A549 (cell line): ENCODE measurements around the gene PFDN6. TPM values are rescaled to one million over a fixed set of nuclear protein-coding genes. Genes with fewer than 3 reads are reported as not detected.

ENCODE experiments used
- ATAC-seq, 2 experiments: fragments of 200-7000 bp in 1 of 2; fragments of >200 bp in 1 of 2; cut with Nextera tagmentation in 1 of 2; cut with Tn5 transposase in 1 of 2; 3 replicates each; pipeline versions ENCODE4 v1.8.0 to v1.9.1; 2018 to 2020; ENCODE audit warnings: mild to moderate bottlenecking in 1 of 2, moderate library complexity in 1 of 2
- CTCF ChIA-PET: fragments of 300-600 bp; sonication (Branson Sonifier 250); formaldehyde crosslinking; extraction: SDS; loops from one replicate; lab custom pipeline; 2021; ENCODE audit warnings: antibody characterized with exemption, inconsistent platforms; lab: Yijun Ruan, JAX
- POLR2A ChIA-PET: fragments of 350-600 bp; formaldehyde crosslinking; extraction: SDS; loops from one replicate; lab custom pipeline; 2021; ENCODE audit warnings: antibody characterized with exemption, inconsistent platforms; lab: Yijun Ruan, JAX
- DNase-seq, 2 experiments: peaks; one replicate each; pipeline versions ENCODE4 v3.0.0 to v3.0.0-alpha.2; 2011 to 2016; ENCODE audit warnings: low read depth in 1 of 2, low spot score in 1 of 2
- FAIRE-seq: peaks from 2 replicates; lab custom pipeline; 2011; peaks lifted over from hg19 to GRCh38; lab: Jason Lieb, UNC
- H3K27ac ChIP-seq, 2 experiments: fragments of >200 bp; sonication (Bioruptor Twin); formaldehyde crosslinking; 3 replicates each; pipeline ENCODE4 v1.5.1; 2016 to 2017
- H3K4me1 ChIP-seq: fragments of >200 bp; sonication (Bioruptor Twin); formaldehyde crosslinking; 3 replicates; pipeline ENCODE4 v1.6.1; 2016
- H3K4me2 ChIP-seq: fragments of >200 bp; sonication (Bioruptor Twin); formaldehyde crosslinking; 3 replicates; pipeline ENCODE4 v1.6.1; 2016
- H3K4me3 ChIP-seq: fragments of >200 bp; sonication (Bioruptor Twin); formaldehyde crosslinking; 3 replicates; pipeline ENCODE4 v1.5.1; 2016
- H3K9me3 ChIP-seq: fragments of >200 bp; sonication (Bioruptor Twin); formaldehyde crosslinking; 3 replicates; pipeline ENCODE4 v1.6.1; 2016
- ATOH8 ChIP-seq: fragments of 250-450 bp; sonication (Bioruptor Pico); IDR thresholded peaks from 2 replicates; pipeline ENCODE4 v1.5.0; 2020; ENCODE audit warnings: low read depth, mild to moderate bottlenecking, moderate library complexity
- CBX2 ChIP-seq: fragments of 200-600 bp; sonication (generic); IDR thresholded peaks from 2 replicates; pipeline ENCODE4 v1.6.1; 2016; ENCODE audit warnings: low read depth, mild to moderate bottlenecking, borderline replicate concordance
- CTCF ChIP-seq: fragments of >200 bp; sonication (Bioruptor Twin); formaldehyde crosslinking; IDR thresholded peaks from 3 replicates; pipeline ENCODE4 v1.5.1; 2016
- ELK1 ChIP-seq: fragments of 150-350 bp; IDR thresholded peaks from 2 replicates; pipeline ENCODE4 v1.6.1; 2014; ENCODE audit warnings: low read depth, mild to moderate bottlenecking, low read length
- FOSB ChIP-seq: fragments of 250-450 bp; sonication (Bioruptor Pico); IDR thresholded peaks from 2 replicates; pipeline ENCODE4 v1.5.0; 2020; ENCODE audit warnings: mild to moderate bottlenecking, moderate library complexity
- HOXB5 ChIP-seq: fragments of 250-450 bp; sonication (Bioruptor Pico); IDR thresholded peaks from 2 replicates; pipeline ENCODE4 v1.5.0; 2020; ENCODE audit warnings: mild to moderate bottlenecking, moderate library complexity
- KDM5A ChIP-seq: fragments of 200-600 bp; sonication (generic); IDR thresholded peaks from 2 replicates; pipeline ENCODE4 v1.6.1; 2016; ENCODE audit warnings: antibody characterized with exemption, mild to moderate bottlenecking
- MAZ ChIP-seq: fragments of 150-350 bp; IDR thresholded peaks from 2 replicates; pipeline ENCODE4 v1.6.1; 2014; ENCODE audit warnings: antibody characterized with exemption, low read depth, low read length, borderline replicate concordance
- NFE2L2 ChIP-seq: fragments of 150-350 bp; conservative IDR thresholded peaks from 2 replicates; pipeline ENCODE4 v1.6.1; 2014; ENCODE audit warnings: low read length
- PBX3 ChIP-seq: IDR thresholded peaks from 2 replicates; pipeline ENCODE4 v1.6.1; 2012
- PHF8 ChIP-seq: fragments of 200-600 bp; sonication (generic); IDR thresholded peaks from 2 replicates; pipeline ENCODE4 v1.6.1; 2016; ENCODE audit warnings: low read depth, mild to moderate bottlenecking, antibody characterized with exemption, moderate library complexity, borderline replicate concordance
- POLR2AphosphoS2 ChIP-seq: conservative IDR thresholded peaks from 2 replicates; pipeline ENCODE4 v1.6.1; 2012; ENCODE audit warnings: low read length, improper control_type of control experiment, inconsistent platforms
- RAD21 ChIP-seq, 2 experiments: fragments of >200 bp in 1 of 2; sonication (Bioruptor Twin) in 1 of 2; formaldehyde crosslinking in 1 of 2; IDR thresholded peaks in 1 of 2; conservative IDR thresholded peaks in 1 of 2; 2 replicates in 1 of 2; 3 replicates in 1 of 2; pipeline ENCODE4 v1.6.1; 2012 to 2018; ENCODE audit warnings: inconsistent platforms in 1 of 2
- RARB ChIP-seq: fragments of 250-450 bp; sonication (Bioruptor Pico); IDR thresholded peaks from 2 replicates; pipeline ENCODE4 v1.8.0; 2021; ENCODE audit warnings: mild to moderate bottlenecking, moderate library complexity
- RCOR1 ChIP-seq: fragments of 150-350 bp; IDR thresholded peaks from 2 replicates; pipeline ENCODE4 v1.6.1; 2014; ENCODE audit warnings: antibody characterized with exemption, low read length, low read depth
- SMC3 ChIP-seq: fragments of >200 bp; sonication (Bioruptor Twin); formaldehyde crosslinking; IDR thresholded peaks from 3 replicates; pipeline ENCODE4 v1.6.1; 2018; ENCODE audit warnings: inconsistent platforms
- whole genome bisulfite sequencing: methylation state at CpG from one replicate; pipeline ENCODE4 v1.1.6; 2017; ENCODE audit errors: missing lambda C conversion rate; 5-methylcytosine and 5-hydroxymethylcytosine counted together
- polyA plus RNA-seq, 4 experiments: library from polyadenylated mRNA; depleted of rRNA in 3 of 4; stranded (reverse); fragments of >200 nt; fragmentation: RNase III in 1 of 4; extraction: RNeasy Plus Mini Kit Qiagen cat#74134 plus additional on column Dnase treatment in 1 of 4; gene quantifications; 2 replicates in 3 of 4; 3 replicates in 1 of 4; pipeline ENCODE4 v1.2.3, GENCODE V29; 2011 to 2017

PFDN6 gene
- polyA plus RNA-seq, 2 of the 4 experiments (the other 2 are of a cell fraction) = 84.6 to 120 TPM

GRCh38 chr6:33247977-33248642 lies 41.3 kb upstream of the PFDN6 start:
- peak overlapping the region; percentile 68 for H3K4me3 ChIP-seq
- peak; percentile 65 to 82 for ATAC-seq
- ChIA-PET CTCF (interaction anchor here (0.6 to 3.7 kb wide), 54 partner anchors 9 to 362 kb away, joined by 3 to 39 read pairs (median 5); partner anchors contain the start of genes B3GALT4, HLA-DMA, HLA-DOA and HLA-DPA1), POLR2A (interaction anchor here (0.6 to 2.7 kb wide), 4 partner anchors 23 to 276 kb away, joined by 3 to 17 read pairs (median 14); partner anchors contain the start of genes RING1, RPS18, VPS52 and WDR46)
- TF ChIP-seq POLR2AphosphoS2 = no peak
- no peak for TF ChIP-seq HOXB5 (CRISPR knock-in tag)
- TF ChIP-seq SMC3 = peak; percentile 69
- peak; percentile 48; the same call in 1 of the 2 replicates for TF ChIP-seq KDM5A
- TF ChIP-seq ATOH8 (CRISPR knock-in tag) = no peak
- TF ChIP-seq RCOR1 = no peak
- no peak for TF ChIP-seq CBX2
- TF ChIP-seq RAD21 (conservative IDR thresholded peaks at IDR 0.05 in 1 of 2, IDR thresholded peaks at IDR 0.05 in 1 of 2) = peak; percentile 89 to 90
- TF ChIP-seq CTCF = peak; percentile 81
- no peak for TF ChIP-seq MAZ
- H3K27ac ChIP-seq = peak overlapping the region; percentile 64 to 91
- FAIRE-seq = no peak
- peak overlapping the region; percentile 90 for H3K4me2 ChIP-seq
- DNase-seq = peak; percentile 44 to 79
- no peaks in the 10 kb centered on the region for H3K9me3 ChIP-seq
- 17% methylated on average over 20 of the region's 28 CpGs for WGBS
- H3K4me1 ChIP-seq = peaks cover 11% of the 10 kb centered on the region

GRCh38 chr6:33248643-33248931 lies 40.8 kb upstream of the PFDN6 start:
- ChIA-PET CTCF (interaction anchor here (0.6 to 3.7 kb wide), 45 partner anchors 9 to 363 kb away, joined by 3 to 39 read pairs (median 6); partner anchors contain the start of genes B3GALT4, HLA-DMA, HLA-DOA and HLA-DPB1), POLR2A (interaction anchor here (2.1 to 2.7 kb wide), 3 partner anchors 23 to 277 kb away, joined by 13 to 17 read pairs (median 16); partner anchors contain the start of genes RING1, RPS18 and VPS52)
- peak overlapping the region; percentile 64 to 91 for H3K27ac ChIP-seq
- FAIRE-seq (no peak), DNase-seq (no peak), ATAC-seq (peak; percentile 33 to 45)
- peak overlapping the region; percentile 68 for H3K4me3 ChIP-seq
- no peaks in the 10 kb centered on the region for H3K9me3 ChIP-seq
- peaks cover 11% of the 10 kb centered on the region for H3K4me1 ChIP-seq
- 2% methylated on average over 18 of the region's 18 CpGs for WGBS
- TF ChIP-seq ATOH8 (CRISPR knock-in tag) (no peak), PBX3 (no peak), PHF8 (no peak), ELK1 (no peak), NFE2L2 (no peak), FOSB (CRISPR knock-in tag) (no peak), RARB (CRISPR knock-in tag) (no peak)
- H3K4me2 ChIP-seq = peak overlapping the region; percentile 90
